HUES6 (cell line): ENCODE measurements around the gene CBX5.
"Not testable (repeated sequence)": the region's sequence is repeated elsewhere in the genome, so short reads cannot be mapped to it uniquely, and the experiment has no call there.

Source experiments
- H3K27ac ChIP-seq: 2 replicates; pipeline ENCODE4 v1.7.0; 2013; ENCODE audit warnings: low read depth, mild to moderate bottlenecking, low read length, inconsistent platforms
- H3K27me3 ChIP-seq: 2 replicates; pipeline ENCODE4 v1.6.1; 2013; ENCODE audit warnings: low read length; ENCODE audit not compliant: control insufficient read depth, insufficient read depth
- H3K36me3 ChIP-seq: 2 replicates; pipeline ENCODE4 v1.6.1; 2013; ENCODE audit warnings: low read length; ENCODE audit not compliant: control insufficient read depth, insufficient read depth
- H3K4me1 ChIP-seq: 2 replicates; pipeline ENCODE4 v1.6.1; 2013; ENCODE audit warnings: low read length; ENCODE audit not compliant: control insufficient read depth, insufficient read depth
- H3K4me3 ChIP-seq: 2 replicates; pipeline ENCODE4 v1.5.1; 2013; ENCODE audit warnings: low read depth, low read length
- H3K9ac ChIP-seq: one replicate; pipeline ENCODE4 v1.6.1; 2013; ENCODE audit warnings: mild to moderate bottlenecking, low read length
- H3K9me3 ChIP-seq: 2 replicates; pipeline ENCODE4 v1.6.1; 2013; ENCODE audit warnings: low read depth, low read length; ENCODE audit not compliant: control insufficient read depth, insufficient read depth

CBX5 gene

GRCh38 chr12:54232790-54233189 lies 47.1 kb downstream of the CBX5 start:
- no peak overlapping the region for H3K9ac ChIP-seq
- peaks cover 20% of the 10 kb centered on the region for H3K36me3 ChIP-seq
- H3K27me3 ChIP-seq = no peaks in the 10 kb centered on the region
- no peaks in the 10 kb centered on the region for H3K9me3 ChIP-seq
- H3K27ac ChIP-seq = no peak overlapping the region
- H3K4me3 ChIP-seq = no peak overlapping the region
- peaks cover 11% of the 10 kb centered on the region; the same call in 1 of the 2 replicates for H3K4me1 ChIP-seq

GRCh38 chr12:54231269-54231668 lies 48.7 kb downstream of the CBX5 start:
- not testable (repeated sequence) for H3K4me3 ChIP-seq, H3K9ac ChIP-seq, H3K27ac ChIP-seq, H3K27me3 ChIP-seq, H3K9me3 ChIP-seq, H3K36me3 ChIP-seq
- H3K4me1 ChIP-seq = peaks cover 16% of the 10 kb centered on the region

- Histone ChIP-seq H3K36me3 (peaks cover 1% of the 10 kb centered on the region; the same call in 1 of the 2 replicates), H3K9ac (no peak overlapping the region), H3K27ac (no peak overlapping the region), H3K27me3 (no peaks in the 10 kb centered on the region), H3K4me3 (no peak overlapping the region), H3K4me1 (peaks cover 16% of the 10 kb centered on the region), H3K9me3 (no peaks in the 10 kb centered on the region)
These were observed 49.4 kb downstream of the CBX5 start for GRCh38 chr12:54230555-54230954.

GRCh38 chr12:54229624-54230212 lies 50.2 kb downstream of the CBX5 start:
- peaks cover 16% of the 10 kb centered on the region for H3K4me1 ChIP-seq
- H3K9me3 ChIP-seq = no peaks in the 10 kb centered on the region
- no peak overlapping the region for H3K9ac ChIP-seq
- no peak overlapping the region for H3K27ac ChIP-seq
- no peaks in the 10 kb centered on the region for H3K27me3 ChIP-seq
- H3K4me3 ChIP-seq = no peak overlapping the region
- no peaks in the 10 kb centered on the region for H3K36me3 ChIP-seq

GRCh38 chr12:54228471-54228870 lies 51.5 kb downstream of the CBX5 start:
- H3K27ac ChIP-seq = no peak overlapping the region
- peaks cover 16% of the 10 kb centered on the region for H3K4me1 ChIP-seq
- H3K9ac ChIP-seq = no peak overlapping the region

GRCh38 chr12:54227927-54228326 lies 52.0 kb downstream of the CBX5 start:
- not testable (repeated sequence) for H3K4me3 ChIP-seq, H3K9ac ChIP-seq, H3K36me3 ChIP-seq, H3K27ac ChIP-seq, H3K9me3 ChIP-seq, H3K27me3 ChIP-seq
- peaks cover 16% of the 10 kb centered on the region for H3K4me1 ChIP-seq

More at GRCh38 chr12:54228471-54228870, 51.5 kb downstream of the CBX5 start:
- no peaks in the 10 kb centered on the region for H3K36me3 ChIP-seq
- H3K27me3 ChIP-seq = no peaks in the 10 kb centered on the region
- H3K9me3 ChIP-seq = no peaks in the 10 kb centered on the region
- H3K4me3 ChIP-seq = no peak overlapping the region

GRCh38 chr12:54227376-54227775 lies 52.5 kb downstream of the CBX5 start:
- Histone ChIP-seq H3K9ac (no peak overlapping the region), H3K27ac (no peak overlapping the region), H3K9me3 (no peaks in the 10 kb centered on the region), H3K4me1 (peaks cover 16% of the 10 kb centered on the region), H3K36me3 (no peaks in the 10 kb centered on the region), H3K4me3 (no peak overlapping the region), H3K27me3 (no peaks in the 10 kb centered on the region)

GRCh38 chr12:54225666-54226065 lies 54.3 kb downstream of the CBX5 start:
- H3K36me3 ChIP-seq = no peaks in the 10 kb centered on the region
- H3K27ac ChIP-seq = no peak overlapping the region
- H3K9me3 ChIP-seq = no peaks in the 10 kb centered on the region
- no peaks in the 10 kb centered on the region for H3K27me3 ChIP-seq
- no peak overlapping the region for H3K4me3 ChIP-seq
- peaks cover 16% of the 10 kb centered on the region for H3K4me1 ChIP-seq
- H3K9ac ChIP-seq = no peak overlapping the region

GRCh38 chr12:54222609-54223008 lies 57.3 kb downstream of the CBX5 start:
- Histone ChIP-seq H3K27ac (no peak overlapping the region), H3K4me3 (no peak overlapping the region), H3K9ac (no peak overlapping the region), H3K27me3 (peaks cover 16% of the 10 kb centered on the region), H3K36me3 (no peaks in the 10 kb centered on the region), H3K4me1 (peaks cover 15% of the 10 kb centered on the region), H3K9me3 (no peaks in the 10 kb centered on the region)

GRCh38 chr12:54221402-54221984 lies 58.4 kb downstream of the CBX5 start:
- peaks cover 18% of the 10 kb centered on the region; the same call in 1 of the 2 replicates for H3K4me1 ChIP-seq
- no peak overlapping the region for H3K27ac ChIP-seq
- no peak overlapping the region for H3K4me3 ChIP-seq
- no peak overlapping the region for H3K9ac ChIP-seq
- peaks cover 26% of the 10 kb centered on the region for H3K27me3 ChIP-seq
- no peaks in the 10 kb centered on the region for H3K9me3 ChIP-seq
- H3K36me3 ChIP-seq = no peaks in the 10 kb centered on the region

- no peaks in the 10 kb centered on the region for H3K36me3 ChIP-seq
- no peaks in the 10 kb centered on the region for H3K9me3 ChIP-seq
- H3K4me1 ChIP-seq = peaks cover 18% of the 10 kb centered on the region; the same call in 1 of the 2 replicates
- H3K4me3 ChIP-seq = no peak overlapping the region
- H3K27ac ChIP-seq = no peak overlapping the region
- H3K27me3 ChIP-seq = peaks cover 35% of the 10 kb centered on the region
- H3K9ac ChIP-seq = no peak overlapping the region
These were observed 59.4 kb downstream of the CBX5 start for GRCh38 chr12:54220567-54220966.
